K562 (cell line): ENCODE measurements around the gene GEN1. TPM values are rescaled to one million over a fixed set of nuclear protein-coding genes. Genes with fewer than 3 reads are reported as not detected.

ENCODE experiments used
- C11orf30 ChIP-seq: fragments of 450-650 bp; IDR thresholded peaks from 2 replicates; pipeline ENCODE4 v1.6.1; 2016; ENCODE audit warnings: low read depth, mild to moderate bottlenecking
- CTCFL ChIP-seq: IDR thresholded peaks from 2 replicates; pipeline ENCODE4 v1.6.1; 2011; ENCODE audit warnings: borderline replicate concordance, low read depth, mild to moderate bottlenecking, moderate library complexity, low read length; ENCODE audit not compliant: insufficient read depth, poor library complexity, severe bottlenecking
- FOXP4 ChIP-seq: sonication (generic); formaldehyde crosslinking; IDR thresholded peaks from 2 replicates; pipeline ENCODE4 v1.8.0; 2022; ENCODE audit warnings: mild to moderate bottlenecking, missing genetic modification reagents, borderline replicate concordance
- GATAD2A ChIP-seq: fragments of 450-650 bp; IDR thresholded peaks from 2 replicates; pipeline ENCODE4 v1.6.1; 2017
- IRF1 ChIP-seq: sonication (generic); formaldehyde crosslinking; IDR thresholded peaks from 2 replicates; pipeline ENCODE4 v1.8.0; 2022; ENCODE audit warnings: missing genetic modification reagents, mild to moderate bottlenecking, borderline replicate concordance
- MECOM ChIP-seq: fragments of 250-450 bp; sonication (Bioruptor Pico); IDR thresholded peaks from 2 replicates; pipeline ENCODE4 v1.8.0; 2022; ENCODE audit warnings: inconsistent platforms
- SP1 ChIP-seq: sonication (generic); formaldehyde crosslinking; IDR thresholded peaks from 2 replicates; pipeline ENCODE4 v1.8.1; 2022; ENCODE audit warnings: mild to moderate bottlenecking, missing genetic modification reagents
- U2AF2 ChIP-seq: fragments of 200-400 bp; formaldehyde crosslinking; optimal IDR thresholded peaks from 2 replicates; pipeline ENCODE3; 2017; ENCODE audit warnings: low read depth, mild to moderate bottlenecking, low read length
- WHSC1 ChIP-seq: IDR thresholded peaks from one replicate; pipeline ENCODE4 v1.6.1; 2012; ENCODE audit warnings: low read length, control low read depth, inconsistent platforms
- ZBED1 ChIP-seq: IDR thresholded peaks from 2 replicates; pipeline ENCODE4 v1.6.1; 2014
- ZBTB17 ChIP-seq: fragments of 450-650 bp; formaldehyde crosslinking; IDR thresholded peaks from 2 replicates; pipeline ENCODE4 v1.4.0; 2020; ENCODE audit warnings: mild to moderate bottlenecking
- ZC3H4 ChIP-seq: sonication (generic); formaldehyde crosslinking; IDR thresholded peaks from 2 replicates; pipeline ENCODE4 v1.9.0; 2021; ENCODE audit warnings: missing genetic modification reagents, borderline replicate concordance
- ZNF239 ChIP-seq: fragments of 250-450 bp; sonication (Bioruptor Pico); IDR thresholded peaks from 2 replicates; pipeline ENCODE4 v1.4.0; 2020; ENCODE audit warnings: mild to moderate bottlenecking
- ZNF445 ChIP-seq: fragments of 250-450 bp; sonication (Bioruptor Pico); IDR thresholded peaks from 2 replicates; pipeline ENCODE4 v1.4.0; 2020; ENCODE audit warnings: low read depth, mild to moderate bottlenecking, moderate library complexity
- polyA plus RNA-seq, 8 experiments: library from polyadenylated mRNA; depleted of rRNA in 4 of 8; stranded (reverse) in 5 of 8; unstranded in 3 of 8; fragments of >200 nt; fragmentation: Nextera tagmentation in 2 of 8; fragmentation: Illumina TruSeq in 1 of 8; extraction: Ambion mirVana in 2 of 8; extraction: Trizol in 1 of 8; gene quantifications; 2 replicates each; pipeline versions ENCODE4 v1.2.1 to v1.2.3, GENCODE V29; 2011 to 2014; ENCODE audit warnings: inconsistent platforms in 1 of 8, missing spikeins in 1 of 8
- total RNA-seq, 7 experiments: library from RNA; depleted of rRNA in 6 of 7; stranded (reverse); fragments of >200 nt in 6 of 7; fragmentation: Illumina TruSeq in 2 of 7; extraction: Trizol in 2 of 7; gene quantifications; 2 replicates each; pipeline versions ENCODE4 v1.2.1 to v1.2.3, GENCODE V29; 2011 to 2021; ENCODE audit warnings: low replicate concordance in 1 of 7
- TF ChIP-seq, protein P1 (sequence below): IDR thresholded peaks from 3 replicates; pipeline ENCODE4 v1.6.1; 2011; ENCODE audit warnings: borderline replicate concordance, mild to moderate bottlenecking, moderate library complexity; ENCODE audit not compliant: insufficient read length; ENCODE audit errors: extremely low read depth

Gene GEN1
- total and polyA plus RNA-seq, 9 of the 15 experiments (the other 6 are each of a cell fraction or from before 2014, with no cell fraction given), result 8.6 to 39.7 (median 24.5) TPM

GRCh38 chr2:17753803-17754663 is at the start of gene GEN1, which contains the start of gene SMC6 (continued):
- no peak for TF ChIP-seq ZC3H4 (CRISPR knock-in tag)
- TF ChIP-seq FOXP4 (CRISPR knock-in tag), result no peak
- no peak for TF ChIP-seq CTCFL
- no peak for TF ChIP-seq ZNF239
- no peak for TF ChIP-seq ZBTB17 (CRISPR knock-in tag)
- no peak for TF ChIP-seq GATAD2A
- TF ChIP-seq U2AF2, result no peak
- no peak for TF ChIP-seq ZBED1
- TF ChIP-seq WHSC1, result no peak
- TF ChIP-seq IRF1, result no peak
- no peak for TF ChIP-seq MECOM (CRISPR knock-in tag)
- TF ChIP-seq, protein P1, sequence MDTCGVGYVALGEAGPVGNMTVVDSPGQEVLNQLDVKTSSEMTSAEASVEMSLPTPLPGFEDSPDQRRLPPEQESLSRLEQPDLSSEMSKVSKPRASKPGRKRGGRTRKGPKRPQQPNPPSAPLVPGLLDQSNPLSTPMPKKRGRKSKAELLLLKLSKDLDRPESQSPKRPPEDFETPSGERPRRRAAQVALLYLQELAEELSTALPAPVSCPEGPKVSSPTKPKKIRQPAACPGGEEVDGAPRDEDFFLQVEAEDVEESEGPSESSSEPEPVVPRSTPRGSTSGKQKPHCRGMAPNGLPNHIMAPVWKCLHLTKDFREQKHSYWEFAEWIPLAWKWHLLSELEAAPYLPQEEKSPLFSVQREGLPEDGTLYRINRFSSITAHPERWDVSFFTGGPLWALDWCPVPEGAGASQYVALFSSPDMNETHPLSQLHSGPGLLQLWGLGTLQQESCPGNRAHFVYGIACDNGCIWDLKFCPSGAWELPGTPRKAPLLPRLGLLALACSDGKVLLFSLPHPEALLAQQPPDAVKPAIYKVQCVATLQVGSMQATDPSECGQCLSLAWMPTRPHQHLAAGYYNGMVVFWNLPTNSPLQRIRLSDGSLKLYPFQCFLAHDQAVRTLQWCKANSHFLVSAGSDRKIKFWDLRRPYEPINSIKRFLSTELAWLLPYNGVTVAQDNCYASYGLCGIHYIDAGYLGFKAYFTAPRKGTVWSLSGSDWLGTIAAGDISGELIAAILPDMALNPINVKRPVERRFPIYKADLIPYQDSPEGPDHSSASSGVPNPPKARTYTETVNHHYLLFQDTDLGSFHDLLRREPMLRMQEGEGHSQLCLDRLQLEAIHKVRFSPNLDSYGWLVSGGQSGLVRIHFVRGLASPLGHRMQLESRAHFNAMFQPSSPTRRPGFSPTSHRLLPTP, result no peak
- 0 out of 2 replicates have a peak, but pooled peaks have one; percentile 9 for TF ChIP-seq SP1
- TF ChIP-seq C11orf30, result peak; percentile 50; the same call in 1 of the 2 replicates
- no peak for TF ChIP-seq ZNF445
